Stimulated activated CD8-positive, alpha-beta memory T cell treated with anti-CD3 and anti-CD28 coated beads, Interleukin-12 subunit alpha, Interleukin-12 subunit beta, amount 100 ng/mL, for 4 hours (primary cell): ENCODE results near the gene ZNF335.

Source experiments
- DNase-seq: peaks from one replicate; pipeline ENCODE4 v3.0.0-alpha.2; 2020; ENCODE audit warnings: low read depth

ZNF335 gene, protein sequence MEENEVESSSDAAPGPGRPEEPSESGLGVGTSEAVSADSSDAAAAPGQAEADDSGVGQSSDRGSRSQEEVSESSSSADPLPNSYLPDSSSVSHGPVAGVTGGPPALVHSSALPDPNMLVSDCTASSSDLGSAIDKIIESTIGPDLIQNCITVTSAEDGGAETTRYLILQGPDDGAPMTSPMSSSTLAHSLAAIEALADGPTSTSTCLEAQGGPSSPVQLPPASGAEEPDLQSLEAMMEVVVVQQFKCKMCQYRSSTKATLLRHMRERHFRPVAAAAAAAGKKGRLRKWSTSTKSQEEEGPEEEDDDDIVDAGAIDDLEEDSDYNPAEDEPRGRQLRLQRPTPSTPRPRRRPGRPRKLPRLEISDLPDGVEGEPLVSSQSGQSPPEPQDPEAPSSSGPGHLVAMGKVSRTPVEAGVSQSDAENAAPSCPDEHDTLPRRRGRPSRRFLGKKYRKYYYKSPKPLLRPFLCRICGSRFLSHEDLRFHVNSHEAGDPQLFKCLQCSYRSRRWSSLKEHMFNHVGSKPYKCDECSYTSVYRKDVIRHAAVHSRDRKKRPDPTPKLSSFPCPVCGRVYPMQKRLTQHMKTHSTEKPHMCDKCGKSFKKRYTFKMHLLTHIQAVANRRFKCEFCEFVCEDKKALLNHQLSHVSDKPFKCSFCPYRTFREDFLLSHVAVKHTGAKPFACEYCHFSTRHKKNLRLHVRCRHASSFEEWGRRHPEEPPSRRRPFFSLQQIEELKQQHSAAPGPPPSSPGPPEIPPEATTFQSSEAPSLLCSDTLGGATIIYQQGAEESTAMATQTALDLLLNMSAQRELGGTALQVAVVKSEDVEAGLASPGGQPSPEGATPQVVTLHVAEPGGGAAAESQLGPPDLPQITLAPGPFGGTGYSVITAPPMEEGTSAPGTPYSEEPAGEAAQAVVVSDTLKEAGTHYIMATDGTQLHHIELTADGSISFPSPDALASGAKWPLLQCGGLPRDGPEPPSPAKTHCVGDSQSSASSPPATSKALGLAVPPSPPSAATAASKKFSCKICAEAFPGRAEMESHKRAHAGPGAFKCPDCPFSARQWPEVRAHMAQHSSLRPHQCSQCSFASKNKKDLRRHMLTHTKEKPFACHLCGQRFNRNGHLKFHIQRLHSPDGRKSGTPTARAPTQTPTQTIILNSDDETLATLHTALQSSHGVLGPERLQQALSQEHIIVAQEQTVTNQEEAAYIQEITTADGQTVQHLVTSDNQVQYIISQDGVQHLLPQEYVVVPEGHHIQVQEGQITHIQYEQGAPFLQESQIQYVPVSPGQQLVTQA (N-terminal part only)

DNA sequence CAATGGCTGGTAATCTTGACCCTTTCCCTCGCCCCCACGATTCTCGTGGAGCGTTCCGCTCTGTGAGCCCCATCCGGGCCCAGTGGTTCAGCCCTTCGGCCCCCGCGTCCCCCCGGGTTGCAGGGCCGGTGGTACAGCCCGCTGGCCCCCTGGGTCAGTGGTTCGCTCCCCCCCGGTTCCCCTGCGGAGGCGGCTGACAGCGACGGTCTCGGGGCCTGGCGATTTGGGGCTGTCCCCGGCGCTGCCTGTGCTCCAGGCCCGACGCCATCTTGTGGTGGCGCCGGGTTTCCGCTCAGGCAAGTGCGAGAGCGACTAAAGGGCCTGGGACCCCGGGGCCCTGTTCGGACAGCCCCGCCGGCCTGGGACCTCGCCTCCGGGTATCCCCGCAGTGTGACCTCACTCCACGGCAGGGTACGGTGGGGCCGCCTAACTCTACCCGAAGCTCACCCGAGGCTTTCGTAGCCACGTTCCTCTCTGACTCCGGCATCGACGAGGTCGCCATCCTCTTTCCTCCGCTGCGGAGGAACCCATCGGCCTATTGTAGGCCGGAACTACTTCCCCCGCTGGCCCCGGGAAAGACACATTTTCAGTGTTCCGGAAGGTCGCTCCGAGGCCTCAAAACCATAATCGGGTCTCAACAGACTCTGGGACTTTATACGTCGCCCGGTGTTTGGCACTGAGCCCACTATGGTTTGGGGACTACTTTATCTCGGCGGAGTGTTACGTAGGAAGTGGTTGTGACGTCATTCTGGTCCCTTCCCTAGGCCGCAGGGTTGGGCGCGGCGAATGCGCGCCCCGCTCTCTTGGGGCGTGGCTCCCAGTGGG, at the start of gene ZNF335:
TSS of gene ZNF335 (minus strand) at position 529 of the 825 bp plus-strand sequence. CDS start 793 bp downstream, outside the sequence.
- peak; percentile 92 for DNase-seq

DNA sequence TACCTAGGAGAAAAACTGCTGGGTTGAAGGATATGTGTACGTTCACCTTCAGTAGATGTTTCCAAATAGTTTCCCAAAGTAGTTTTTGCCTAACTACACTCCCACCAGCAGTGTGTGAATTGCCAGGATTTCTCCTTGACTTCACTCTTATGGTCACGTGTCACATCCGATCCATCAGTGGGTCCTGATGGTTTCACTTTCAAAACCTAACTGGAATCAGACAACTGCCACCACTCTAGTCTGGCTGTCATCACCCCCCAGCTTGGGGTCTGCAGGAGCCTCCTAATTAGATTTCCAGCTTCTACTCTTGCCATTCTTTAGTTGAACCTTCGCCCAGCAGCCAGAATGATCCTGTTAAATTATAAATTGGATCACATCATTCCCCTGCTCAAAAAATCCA, 48.6 kb upstream of the ZNF335 start:
- DNase-seq, result no peak

DNA sequence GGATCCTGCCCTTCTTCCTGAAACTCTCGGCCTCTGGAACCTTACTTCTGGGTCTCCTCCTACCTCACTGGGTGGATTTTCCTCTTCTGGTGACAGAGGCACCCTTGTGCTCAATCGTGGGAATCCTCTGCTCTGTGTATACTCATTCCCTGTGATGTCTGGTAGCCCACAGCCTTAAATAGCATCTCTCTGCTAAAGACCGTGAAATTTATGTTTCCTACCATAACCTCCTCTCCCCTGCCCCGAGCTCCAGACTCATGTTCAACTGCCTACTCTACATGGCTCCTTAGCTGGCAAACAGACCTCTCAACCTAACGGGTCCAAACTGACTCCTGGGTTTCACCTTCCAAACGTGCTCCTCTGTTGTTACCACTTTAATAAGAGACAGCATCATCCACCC, 46.6 kb upstream of the ZNF335 start:
- no peak for DNase-seq

DNA sequence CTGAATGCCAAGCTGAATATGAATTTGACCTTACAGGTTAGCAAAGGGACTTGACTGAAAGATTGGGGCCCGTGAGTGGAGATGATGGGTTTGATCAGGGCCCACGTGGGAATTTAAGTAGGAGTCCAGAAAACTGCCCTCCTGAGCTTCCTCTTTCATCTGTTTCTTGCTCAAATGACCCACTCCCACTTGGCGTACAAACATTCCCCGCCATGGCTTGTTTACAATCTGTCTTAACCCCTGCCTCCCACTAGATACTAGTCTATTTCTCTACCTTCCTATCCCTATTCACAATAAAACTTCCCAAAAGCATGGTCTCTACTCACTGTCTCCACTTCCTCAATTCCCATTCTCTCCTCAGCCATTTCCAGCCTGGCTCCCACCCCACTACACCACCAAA, 46.1 kb upstream of the ZNF335 start:
- no peak for DNase-seq

DNA sequence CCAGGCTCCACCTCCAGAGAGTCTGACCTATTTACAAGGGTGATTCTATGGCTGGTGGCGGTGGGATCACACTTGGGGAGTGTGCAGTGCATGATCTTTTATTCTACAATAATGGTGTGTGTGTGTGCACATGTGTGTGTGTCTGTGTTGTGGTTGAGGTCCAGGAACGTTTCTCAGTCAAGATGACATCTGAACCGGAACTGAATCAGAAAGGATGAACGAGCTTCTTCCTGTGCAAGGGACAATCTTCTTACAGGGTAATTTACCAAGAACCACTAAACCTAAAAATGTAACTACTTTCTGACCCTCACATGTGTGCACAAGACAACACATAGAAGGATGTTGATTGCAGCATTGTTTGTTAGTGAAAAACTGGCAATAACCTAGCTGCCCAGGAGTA, 45.3 kb upstream of the ZNF335 start:
- no peak for DNase-seq

DNA sequence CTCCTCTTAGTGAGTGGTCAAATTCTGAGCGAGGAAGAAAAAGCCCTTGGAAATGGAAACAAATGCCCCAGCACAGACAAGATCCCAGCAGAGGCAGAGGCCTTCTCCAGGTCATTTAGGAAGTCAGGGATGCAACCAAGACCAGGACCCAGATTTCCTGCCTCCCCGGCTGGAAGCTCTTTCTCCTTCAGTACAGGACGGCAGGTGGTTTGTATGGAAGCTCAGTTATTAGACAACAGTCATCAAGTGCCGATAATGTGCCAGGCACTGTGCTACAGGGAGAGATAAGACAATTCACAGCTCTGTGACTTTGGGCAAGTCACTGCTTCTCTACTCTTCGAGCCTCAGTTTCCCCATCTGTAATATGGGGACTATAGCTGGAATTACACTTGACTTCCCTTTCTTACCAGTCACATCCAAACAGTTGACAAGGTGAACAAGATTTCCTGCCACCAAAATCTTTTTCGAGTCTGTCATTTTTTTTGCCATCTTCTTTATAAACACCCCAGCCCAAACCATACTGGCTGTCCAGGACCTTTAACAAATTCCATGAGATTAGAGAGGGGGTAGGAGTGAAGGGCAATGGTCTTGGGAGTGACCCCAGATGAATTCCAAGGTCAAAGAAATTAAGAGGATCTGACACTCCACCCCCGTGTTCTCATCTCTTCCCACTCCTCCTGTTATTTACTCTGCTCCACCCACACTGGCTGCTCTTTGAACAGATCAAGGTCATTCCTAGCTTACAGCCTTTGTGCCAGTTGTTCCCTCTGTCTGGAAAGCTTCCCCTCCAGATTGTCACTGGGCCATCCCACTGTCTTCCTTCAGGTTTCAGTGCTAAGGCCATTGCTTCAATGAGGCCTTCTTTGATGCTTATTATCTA, 42.8 kb upstream of the ZNF335 start:
- DNase-seq, result no peak

DNA sequence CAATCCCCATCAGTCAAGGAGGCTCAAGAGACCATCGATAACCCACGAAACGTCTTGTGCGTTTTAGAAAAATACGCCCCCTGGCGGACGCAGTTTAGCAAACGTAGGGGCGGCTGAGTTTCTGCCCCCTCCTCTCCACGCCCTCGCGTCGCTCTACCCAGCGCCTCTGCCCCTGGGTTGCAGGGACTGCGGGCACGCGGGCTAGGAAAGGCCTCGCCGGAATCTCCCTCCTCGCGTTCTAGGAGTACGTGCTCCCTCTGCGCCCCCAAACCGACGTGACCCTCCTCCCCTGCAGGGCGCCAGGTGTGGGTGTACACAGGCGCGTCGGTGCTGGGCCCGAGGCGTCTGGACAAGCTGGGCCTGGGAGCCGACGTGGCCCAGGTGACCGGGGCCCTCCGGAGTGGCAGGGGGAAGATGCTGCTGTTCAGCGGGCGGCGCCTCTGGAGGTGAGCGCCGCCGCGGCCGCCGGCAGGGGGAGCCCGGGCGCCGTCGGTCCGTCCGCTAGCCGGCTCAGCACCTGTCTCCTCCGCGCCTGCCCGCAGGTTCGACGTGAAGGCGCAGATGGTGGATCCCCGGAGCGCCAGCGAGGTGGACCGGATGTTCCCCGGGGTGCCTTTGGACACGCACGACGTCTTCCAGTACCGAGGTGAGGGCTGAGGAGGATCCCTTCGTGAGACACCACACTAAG, 42.0 kb upstream of the ZNF335 start:
- DNase-seq, result peak; percentile 53

DNA sequence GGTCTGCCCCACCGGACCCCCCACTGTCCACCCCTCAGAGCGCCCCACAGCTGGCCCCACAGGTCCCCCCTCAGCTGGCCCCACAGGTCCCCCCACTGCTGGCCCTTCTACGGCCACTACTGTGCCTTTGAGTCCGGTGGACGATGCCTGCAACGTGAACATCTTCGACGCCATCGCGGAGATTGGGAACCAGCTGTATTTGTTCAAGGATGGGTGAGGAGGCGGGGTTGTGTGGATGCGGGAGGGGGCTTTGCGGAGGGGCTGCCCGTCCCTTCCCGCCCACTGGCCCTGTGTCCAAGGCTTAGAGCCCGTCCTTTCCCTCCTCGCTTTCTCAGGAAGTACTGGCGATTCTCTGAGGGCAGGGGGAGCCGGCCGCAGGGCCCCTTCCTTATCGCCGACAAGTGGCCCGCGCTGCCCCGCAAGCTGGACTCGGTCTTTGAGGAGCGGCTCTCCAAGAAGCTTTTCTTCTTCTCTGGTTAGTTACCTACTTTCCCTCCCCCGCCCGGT, 41.4 kb upstream of the ZNF335 start:
- no peak for DNase-seq

DNA sequence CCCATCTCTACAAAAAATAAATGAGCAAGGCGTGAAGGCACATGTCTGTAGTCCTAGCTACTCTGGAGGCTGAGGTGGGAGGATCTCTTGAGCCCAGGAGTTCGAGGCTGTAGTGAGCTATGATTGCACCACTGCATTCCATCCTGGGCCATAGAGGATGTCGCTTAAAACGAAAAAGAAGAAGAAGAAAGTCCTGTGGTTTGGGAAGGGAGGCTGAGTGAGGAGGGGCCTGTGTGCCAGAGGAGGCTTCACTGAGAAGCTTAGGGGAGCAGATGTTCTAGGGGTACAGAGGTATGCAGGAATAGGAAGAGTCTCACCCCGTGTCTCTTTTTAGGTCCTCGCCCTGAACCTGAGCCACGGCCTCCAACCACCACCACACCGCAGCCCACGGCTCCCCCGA, 40.9 kb upstream of the ZNF335 start:
- DNase-seq, result no peak

DNA sequence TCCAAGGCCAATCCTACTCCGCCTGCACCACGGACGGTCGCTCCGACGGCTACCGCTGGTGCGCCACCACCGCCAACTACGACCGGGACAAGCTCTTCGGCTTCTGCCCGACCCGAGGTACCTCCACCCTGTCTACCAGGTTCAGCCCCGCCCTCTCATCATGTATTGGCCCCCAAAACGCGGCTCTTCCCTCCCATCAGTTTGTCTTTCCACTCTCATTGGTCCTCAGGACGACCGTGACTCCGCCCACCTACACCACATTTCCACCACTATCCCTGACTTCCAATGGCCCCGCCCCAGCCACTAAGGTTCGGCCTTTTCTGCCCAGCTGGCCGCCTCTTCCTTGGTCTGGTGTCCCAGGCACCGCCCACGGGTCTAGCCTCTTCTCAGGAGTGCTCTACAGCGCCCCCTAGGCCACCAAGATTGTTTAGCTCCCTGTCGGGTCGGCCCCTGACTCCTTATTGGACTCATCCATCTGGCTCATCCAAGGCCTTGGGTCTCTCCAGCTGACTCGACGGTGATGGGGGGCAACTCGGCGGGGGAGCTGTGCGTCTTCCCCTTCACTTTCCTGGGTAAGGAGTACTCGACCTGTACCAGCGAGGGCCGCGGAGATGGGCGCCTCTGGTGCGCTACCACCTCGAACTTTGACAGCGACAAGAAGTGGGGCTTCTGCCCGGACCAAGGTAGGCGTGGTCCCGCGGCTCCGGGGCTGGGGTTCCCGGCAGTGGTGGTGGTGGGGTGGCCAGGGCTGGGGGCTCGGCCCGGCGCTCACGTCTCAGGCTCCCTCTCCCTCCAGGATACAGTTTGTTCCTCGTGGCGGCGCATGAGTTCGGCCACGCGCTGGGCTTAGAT, 39.9 kb upstream of the ZNF335 start:
- DNase-seq, result no peak

DNA sequence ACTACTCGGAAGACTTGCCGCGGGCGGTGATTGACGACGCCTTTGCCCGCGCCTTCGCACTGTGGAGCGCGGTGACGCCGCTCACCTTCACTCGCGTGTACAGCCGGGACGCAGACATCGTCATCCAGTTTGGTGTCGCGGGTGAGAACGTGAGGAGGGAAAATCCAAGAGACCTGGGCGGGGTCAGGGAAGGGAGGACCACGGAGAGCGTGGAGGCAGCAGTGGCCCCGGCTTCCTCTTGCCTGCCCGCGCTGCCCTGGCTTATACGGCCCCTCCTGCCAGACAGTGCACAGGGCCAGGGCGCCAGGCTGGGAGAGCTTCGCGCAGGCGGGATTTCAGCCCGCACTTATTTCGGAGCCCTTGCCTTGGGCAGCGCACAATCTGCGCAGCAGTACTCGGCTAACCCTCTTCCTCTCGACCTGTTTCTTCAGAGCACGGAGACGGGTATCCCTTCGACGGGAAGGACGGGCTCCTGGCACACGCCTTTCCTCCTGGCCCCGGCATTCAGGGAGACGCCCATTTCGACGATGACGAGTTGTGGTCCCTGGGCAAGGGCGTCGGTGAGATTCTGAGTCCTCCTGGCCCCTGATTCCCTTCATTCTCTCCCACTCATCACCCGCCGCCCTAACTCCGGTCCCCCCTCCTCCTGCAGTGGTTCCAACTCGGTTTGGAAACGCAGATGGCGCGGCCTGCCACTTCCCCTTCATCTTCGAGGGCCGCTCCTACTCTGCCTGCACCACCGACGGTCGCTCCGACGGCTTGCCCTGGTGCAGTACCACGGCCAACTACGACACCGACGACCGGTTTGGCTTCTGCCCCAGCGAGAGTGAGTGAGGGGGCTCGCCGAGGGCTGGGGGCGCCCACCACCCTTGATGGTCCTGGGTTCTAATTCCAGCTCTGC, 38.7 kb upstream of the ZNF335 start:
- no peak for DNase-seq

DNA sequence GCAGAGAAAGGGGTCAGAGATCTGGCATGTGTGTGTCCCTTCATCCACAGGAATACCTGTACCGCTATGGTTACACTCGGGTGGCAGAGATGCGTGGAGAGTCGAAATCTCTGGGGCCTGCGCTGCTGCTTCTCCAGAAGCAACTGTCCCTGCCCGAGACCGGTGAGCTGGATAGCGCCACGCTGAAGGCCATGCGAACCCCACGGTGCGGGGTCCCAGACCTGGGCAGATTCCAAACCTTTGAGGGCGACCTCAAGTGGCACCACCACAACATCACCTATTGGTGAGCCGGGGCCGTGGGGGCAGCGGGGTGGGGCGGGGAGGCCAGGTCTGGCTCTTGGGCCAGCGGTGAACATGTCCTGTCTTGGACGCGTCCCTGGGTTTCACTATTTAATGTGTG, 37.8 kb upstream of the ZNF335 start:
- DNase-seq, result no peak

DNA sequence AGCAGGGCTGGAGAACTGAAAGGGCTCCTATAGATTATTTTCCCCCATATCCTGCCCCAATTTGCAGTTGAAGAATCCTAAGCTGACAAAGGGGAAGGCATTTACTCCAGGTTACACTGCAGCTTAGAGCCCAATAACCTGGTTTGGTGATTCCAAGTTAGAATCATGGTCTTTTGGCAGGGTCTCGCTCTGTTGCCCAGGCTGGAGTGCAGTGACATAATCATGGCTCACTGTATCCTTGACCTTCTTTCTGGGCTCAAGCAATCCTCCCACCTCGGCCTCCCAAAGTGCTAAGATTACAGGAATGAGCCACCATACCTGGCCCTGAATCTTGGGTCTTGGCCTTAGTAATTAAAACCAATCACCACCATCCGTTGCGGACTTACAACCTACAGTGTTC, 35.7 kb upstream of the ZNF335 start:
- no peak for DNase-seq

DNA sequence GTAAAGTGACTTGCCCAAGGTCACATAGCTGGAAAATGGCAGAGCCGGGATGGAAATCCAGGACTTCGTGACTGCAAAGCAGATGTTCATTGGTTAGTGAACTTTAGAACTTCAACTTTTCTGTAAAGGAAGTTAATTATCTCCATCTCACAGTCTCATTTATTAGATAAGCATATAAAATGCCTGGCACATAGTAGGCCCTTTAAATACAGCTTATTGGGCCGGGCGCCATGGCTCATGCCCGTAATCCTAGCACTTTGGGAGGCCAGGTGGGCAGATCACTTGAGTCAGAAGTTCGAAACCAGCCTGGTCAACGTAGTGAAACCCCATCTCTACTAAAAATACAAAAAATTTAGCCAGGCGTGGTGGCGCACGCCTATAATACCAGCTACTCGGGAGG, 35.0 kb upstream of the ZNF335 start:
- no peak for DNase-seq

DNA sequence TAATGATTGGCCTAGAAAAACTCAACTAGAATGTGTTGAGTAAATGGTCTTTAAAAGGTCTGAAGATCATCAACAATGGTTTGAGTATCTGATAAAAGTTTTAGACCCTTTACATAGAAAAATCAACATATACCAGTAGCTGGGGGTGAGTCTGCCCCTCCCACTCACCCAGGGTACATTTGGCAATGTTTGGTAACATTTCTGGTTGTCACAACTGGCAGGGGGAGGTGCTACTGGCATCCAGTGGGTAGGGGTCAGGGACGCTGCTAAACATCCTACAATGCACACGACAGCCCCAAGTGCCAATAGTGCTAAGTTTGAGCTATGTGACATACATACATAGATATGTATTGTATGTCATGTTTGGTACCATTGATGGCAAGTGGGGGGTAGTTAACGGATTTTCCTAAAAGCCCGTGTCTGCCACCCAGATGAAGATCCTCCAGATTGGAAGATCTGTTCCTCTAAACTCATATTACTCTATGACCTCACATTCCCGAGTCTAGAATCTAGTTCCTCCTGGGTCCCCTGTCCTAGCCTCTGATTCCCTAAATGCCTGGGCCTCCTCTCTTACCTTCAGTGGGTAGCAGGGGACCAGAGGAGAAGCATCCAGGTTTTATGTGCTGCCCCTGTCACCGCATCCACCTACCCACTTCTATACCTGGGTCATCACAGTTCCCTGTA, 34.2 kb upstream of the ZNF335 start:
- DNase-seq, result no peak

DNA sequence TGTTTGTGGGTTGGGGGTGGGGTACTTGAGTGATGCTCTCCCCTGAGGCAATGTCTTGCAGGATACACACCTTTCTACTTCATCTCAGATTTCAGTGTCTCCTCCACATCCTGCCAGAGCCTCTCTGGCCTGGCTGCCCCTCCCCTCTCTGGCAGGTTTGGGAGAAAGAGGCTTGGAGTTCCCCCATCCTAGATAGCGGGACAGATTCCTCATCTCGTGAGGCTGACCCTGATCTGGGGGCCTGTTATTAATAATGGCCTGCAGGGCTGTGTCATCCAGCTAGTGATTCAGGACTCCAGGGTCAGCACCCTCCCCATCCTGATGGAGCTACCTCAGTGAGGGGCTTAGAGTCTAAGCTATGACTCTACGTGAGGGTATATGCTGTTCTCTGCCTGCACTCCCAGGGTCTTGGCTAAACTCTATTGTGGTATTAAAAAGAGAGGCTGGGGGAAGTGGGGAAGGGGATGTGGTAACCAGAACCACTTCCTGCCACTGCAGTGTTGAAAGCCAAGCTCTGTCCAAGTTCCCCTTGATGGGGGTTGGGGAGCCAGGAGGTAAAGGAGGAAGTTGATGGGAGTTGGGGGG, 33.0 kb upstream of the ZNF335 start:
- no peak for DNase-seq

DNA sequence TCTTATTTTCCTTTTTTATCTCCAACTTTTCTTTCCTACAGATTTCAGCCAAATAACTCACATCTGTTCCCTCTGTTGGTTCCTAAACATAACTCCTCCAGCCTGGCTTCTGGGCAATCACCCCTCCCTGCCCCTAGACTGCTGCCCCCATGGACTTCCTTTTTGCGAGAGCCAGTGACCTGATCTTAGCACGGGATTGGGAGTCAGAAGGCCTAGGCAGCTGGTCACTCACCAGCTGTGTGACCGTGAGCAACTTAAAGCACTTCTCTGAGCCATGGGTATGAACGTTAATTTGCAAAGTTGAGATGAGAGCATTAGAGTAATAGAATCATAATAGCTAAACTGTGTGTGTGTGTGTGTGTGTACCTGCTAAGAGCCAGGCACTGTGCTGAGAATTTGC, 32.2 kb upstream of the ZNF335 start:
- DNase-seq, result no peak
